ENCODE data around the gene SIK2. TPM values are rescaled to one million over a fixed set of nuclear protein-coding genes. Genes with fewer than 3 reads are reported as not detected.

The SIK2 gene
- total RNA-seq, 1 experiment from 2014 or later, result 13.0 TPM

DNA sequence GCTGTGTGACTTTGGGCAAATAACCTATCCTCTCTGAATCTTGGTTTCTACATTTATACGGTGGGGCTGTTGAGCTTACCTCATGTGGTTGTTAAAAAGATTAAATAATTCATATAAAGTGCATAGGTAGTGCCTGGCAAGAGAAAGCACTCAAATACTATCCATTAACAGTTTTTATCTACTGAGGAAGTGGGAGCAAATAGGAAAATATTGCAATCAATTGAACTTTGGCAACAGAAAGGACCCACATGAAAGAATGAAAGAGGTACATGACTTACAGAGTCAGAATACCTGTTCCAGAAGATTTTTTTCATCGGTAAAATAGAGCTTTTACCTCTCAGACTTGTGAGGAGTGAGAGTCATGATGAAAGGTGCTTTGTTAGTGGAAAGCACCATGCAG is 170.3 kb downstream of the SIK2 start:
- POLR2A ChIA-PET, result no interaction called here
- TF ChIP-seq SRF (IDR thresholded peaks at IDR 0.05; ENCODE audit: low read depth) (no peak), ZBTB33 (IDR thresholded peaks at IDR 0.05; ENCODE audit: extremely low read depth, insufficient replicate concordance, low read length) (no peak), CBX3 (IDR thresholded peaks at IDR 0.05; ENCODE audit: low read depth) (no peak), ATF3 (IDR thresholded peaks at IDR 0.05) (no peak), EZH2 (IDR thresholded peaks at IDR 0.05) (no peak), POLR2A (IDR thresholded peaks at IDR 0.05; ENCODE audit: borderline replicate concordance, extremely low read depth, insufficient read depth, insufficient read length) (no peak), SP1 (IDR thresholded peaks at IDR 0.05; ENCODE audit: low read depth) (no peak)
- Histone ChIP-seq H3K9me2 (ENCODE audit: insufficient read depth) (no peaks in the 10 kb centered on the region), H3K27me3 (ENCODE audit: insufficient read depth, low read length) (no peaks in the 10 kb centered on the region), H3K27ac (ENCODE audit: low read depth, low read length) (no peak overlapping the region), H3K79me2 (ENCODE audit: insufficient read depth, low read length) (no peaks in the 10 kb centered on the region), H3K9me3 (ENCODE audit: control insufficient read depth in 1 of 2, insufficient read depth in 1 of 2, low read depth in 1 of 2, low read length in 2 of 2) (no peaks in the 10 kb centered on the region), H3K9ac (ENCODE audit: low read length) (no peak overlapping the region), H3K4me1 (ENCODE audit: control insufficient read depth in 1 of 2, insufficient read depth in 2 of 2, low read length in 2 of 2) (peaks cover 0 to 5% of the 10 kb centered on the region in 2 experiments; a peak in 2 of 4 replicates), H2AFZ (ENCODE audit: low read depth, low read length, poor library complexity, severe bottlenecking) (no peak overlapping the region), H3K4me3 (replicated peaks in 1 of 2; ENCODE audit: low read depth in 1 of 2, low read length in 2 of 2) (no peak overlapping the region), H4K20me1 (ENCODE audit: insufficient read depth) (no peaks in the 10 kb centered on the region), H3K4me2 (ENCODE audit: low read length) (no peak overlapping the region), H3K36me3 (ENCODE audit: control insufficient read depth in 1 of 2, insufficient read depth in 2 of 2, low read length in 2 of 2) (no peaks in the 10 kb centered on the region)
- BruUV-seq (replicated peaks), result no TSS peak
- ATAC-seq (no peak), DNase-seq (ENCODE audit: low read depth, low spot score) (no peak)
- CTCF ChIA-PET, result no interaction called here
- RAD21 ChIA-PET (ENCODE audit: low non-redundant PET in 1 of 2, low total read pairs in 2 of 2, uncharacterized antibody in 2 of 2, unreplicated experiment in 2 of 2), result no interaction called here
- intact Hi-C loops (cut with micrococcal nuclease), result no loop called here

All from HCT116 (cell line).